Right lobe of liver (tissue), 6 donors: ENCODE data around the gene DUSP16. TPM values are rescaled to one million over a fixed set of nuclear protein-coding genes. Genes with fewer than 3 reads are reported as not detected.

Source experiments
- ATAC-seq, 4 donors: fragments of 200-7000 bp; cut with Tn5 transposase; one replicate each; pipeline ENCODE4 v1.9.1; 2020; ENCODE audit warnings: mild to moderate bottlenecking in 4 of 4, moderate library complexity in 4 of 4
- DNase-seq, 3 donors: peaks; one replicate each; pipeline ENCODE4 v3.0.0-alpha.2; 2020
- H3K27ac ChIP-seq, 3 donors: fragments of 200-600 bp; one replicate each; pipeline ENCODE4 v1.8.0; 2022
- H3K27me3 ChIP-seq, 2 donors: fragments of 200-600 bp; one replicate each; pipeline ENCODE4 v1.8.0; 2022
- H3K36me3 ChIP-seq, 4 donors: fragments of 200-600 bp; sonication (generic) in 1 of 4; one replicate each; pipeline versions ENCODE4 v1.5.1 to v1.8.0; 2017 to 2022; ENCODE audit warnings: control low read depth in 1 of 4
- H3K4me1 ChIP-seq, 4 donors: fragments of 200-600 bp; sonication (generic) in 1 of 4; one replicate each; pipeline versions ENCODE4 v1.5.1 to v1.8.0; 2017 to 2022; ENCODE audit warnings: control low read depth in 1 of 4
- H3K4me3 ChIP-seq, 3 donors: fragments of 200-600 bp; one replicate each; pipeline ENCODE4 v1.8.0; 2022
- H3K9me3 ChIP-seq, 4 donors: fragments of 200-600 bp; sonication (generic) in 1 of 4; one replicate each; pipeline versions ENCODE4 v1.5.1 to v1.8.0; 2017 to 2022; ENCODE audit warnings: control low read depth in 1 of 4
- CTCF ChIP-seq, 4 donors: fragments of 200-600 bp in 3 of 4; fragments of 450-650 bp in 1 of 4; IDR thresholded peaks; one replicate each; pipeline versions ENCODE4 v1.5.1 to v1.8.0; 2016 to 2022; ENCODE audit warnings: antibody characterized with exemption in 4 of 4, mild to moderate bottlenecking in 2 of 4
- POLR2A ChIP-seq: fragments of 450-650 bp; IDR thresholded peaks from one replicate; pipeline ENCODE4 v1.6.1; 2017; ENCODE audit warnings: antibody characterized with exemption, mild to moderate bottlenecking
- WGBS: methylation state at CpG from one replicate; pipeline ENCODE4 v1.1.6; 2018; ENCODE audit warnings: low coverage, low lambda C conversion rate; ENCODE audit not compliant: insufficient coverage; ENCODE audit errors: missing lambda C conversion rate; 5-methylcytosine and 5-hydroxymethylcytosine counted together
- intact Hi-C, 2 donors: fragments of 100-400 bp; cut with DNase I; formaldehyde crosslinking; loops; one replicate each; pipeline versions ENCODE4 v1.11.2 to v1.14.1; 2022
- total RNA-seq, 6 experiments: library from RNA; depleted of rRNA in 2 of 6; stranded (reverse); fragments of >200 nt in 2 of 6; fragmentation: NEBNext Ultra II Directional in 3 of 6; extraction: Animal tissue kit (Norgen Biotek cat#: 25700) in 3 of 6; gene quantifications; one replicate each; pipeline versions ENCODE4 v1.1.0 to v1.2.4, GENCODE V29; 2016 to 2023
- donor health status: DM: no; HTN: yes; CAD: no.
- donor health status: DM: no; HTN: no; CAD: no.
- donor health status: DM: no; HTN: no; CAD: no.
- donor health status: DM: no; HTN: yes; CAD: no.
- donor health status: DM: no; HTN: yes; CAD: no.

Gene DUSP16
- total RNA-seq, 6 experiments from 2014 or later: 41.9 to 74.2 (median 48.4) TPM

DNA sequence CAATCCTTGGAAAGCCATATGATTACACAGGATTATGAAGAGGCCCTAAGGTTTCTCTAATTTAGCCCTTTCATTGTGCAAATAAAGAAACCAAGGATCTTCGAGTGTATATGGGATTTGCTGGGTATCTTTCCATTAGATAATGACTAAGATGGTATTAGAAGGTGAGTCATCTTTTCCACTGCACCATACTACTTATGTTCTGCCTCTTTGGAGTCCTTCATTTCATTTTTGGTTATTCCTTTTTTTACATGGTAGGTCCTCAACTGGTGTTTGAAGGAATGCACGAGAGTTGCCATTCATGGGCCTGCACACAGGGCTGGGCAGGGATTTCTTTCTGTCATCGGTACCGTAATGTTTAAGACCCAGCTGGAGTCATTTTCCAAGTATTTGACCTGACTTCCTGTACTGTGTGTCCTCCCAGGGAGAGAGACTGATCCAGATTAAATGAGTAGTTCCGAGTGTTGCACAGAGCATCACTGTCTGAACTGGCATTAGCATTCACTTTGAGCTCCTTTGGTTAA is 120.1 kb downstream of the DUSP16 start:
- peak in 1 of 4 donors; percentile 11 for ATAC-seq
- Histone ChIP-seq H3K27ac (peak overlapping the region; percentile 70 to 89 (median 83)), H3K27me3 (no peaks in the 10 kb centered on the region), H3K9me3 (no peaks in the 10 kb centered on the region), H3K36me3 (no peaks in the 10 kb centered on the region), H3K4me1 (peaks cover 0 to 65% (median 23%) of the 10 kb centered on the region in 4 donors), H3K4me3 (no peak overlapping the region)
- no peak for DNase-seq
- TF ChIP-seq POLR2A (no peak), CTCF (IDR thresholded peaks at IDR 0.05) (no peak)
- intact Hi-C loops: no loop called here
- WGBS: 50% methylated on average over 5 of the region's 5 CpGs

- peak overlapping the region; percentile 70 to 89 (median 83) for H3K27ac ChIP-seq
- no peak for ATAC-seq
- no peak for DNase-seq
Measured at GRCh38 chr12:12441843-12442461, 120.7 kb downstream of the DUSP16 start.

GRCh38 chr12:12441429-12441807 is 121.2 kb downstream of the DUSP16 start:
- Histone ChIP-seq H3K27ac (peak overlapping the region; percentile 70 to 89 (median 83)), H3K4me3 (no peak overlapping the region), H3K36me3 (no peaks in the 10 kb centered on the region), H3K27me3 (no peaks in the 10 kb centered on the region), H3K4me1 (peaks cover 0 to 65% (median 23%) of the 10 kb centered on the region in 4 donors), H3K9me3 (no peaks in the 10 kb centered on the region)
- TF ChIP-seq POLR2A: no peak
- intact Hi-C loops: no loop called here
- DNase-seq (no peak), ATAC-seq (no peak)
- WGBS: 83% methylated on average over 1 of the region's 2 CpGs

More at GRCh38 chr12:12441843-12442461, 120.7 kb downstream of the DUSP16 start:
- WGBS: 44% methylated on average over 2 of the region's 4 CpGs
- peak; percentile 14 for TF ChIP-seq POLR2A
- TF ChIP-seq CTCF (IDR thresholded peaks at IDR 0.05): no peak
- intact Hi-C loops: no loop called here
- no peaks in the 10 kb centered on the region for H3K9me3 ChIP-seq
- H3K4me3 ChIP-seq: no peak overlapping the region
- peaks cover 0 to 65% (median 23%) of the 10 kb centered on the region in 4 donors for H3K4me1 ChIP-seq
- no peaks in the 10 kb centered on the region for H3K36me3 ChIP-seq
- H3K27me3 ChIP-seq: no peaks in the 10 kb centered on the region

DNA sequence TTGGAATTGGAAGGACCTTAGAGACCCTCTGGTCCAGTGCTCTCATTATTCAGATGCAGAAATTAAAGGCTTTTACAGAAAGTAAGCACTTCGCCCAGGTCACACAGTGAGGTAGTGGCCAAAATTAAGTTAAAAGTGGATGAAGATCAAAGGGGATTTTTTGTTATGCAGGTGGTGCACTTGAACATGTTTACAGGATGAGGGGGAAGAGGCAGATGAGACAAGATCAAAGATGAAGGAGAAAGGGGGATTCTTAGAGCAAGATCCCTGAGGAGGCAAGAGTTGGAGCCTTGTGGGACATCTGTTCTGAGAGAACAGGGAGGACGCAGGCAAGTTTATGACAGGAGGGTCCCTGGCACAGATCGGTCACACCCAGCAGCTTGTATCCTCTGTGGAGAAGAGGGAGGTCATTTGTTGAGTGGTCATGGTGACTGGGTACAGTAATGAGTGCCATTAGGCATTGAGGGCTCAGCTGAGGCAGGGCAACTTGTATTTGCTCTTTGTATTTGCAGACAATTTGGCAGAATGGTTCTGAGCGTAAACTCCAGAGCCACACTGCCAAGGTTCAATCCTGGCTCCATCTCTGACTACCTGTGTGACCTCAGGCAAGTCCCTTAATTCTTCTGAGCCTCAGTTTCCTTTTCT is 121.8 kb downstream of the DUSP16 start:
- H3K27ac ChIP-seq: peak overlapping the region; percentile 70 to 89 (median 83)
- no peaks in the 10 kb centered on the region for H3K27me3 ChIP-seq
- H3K4me3 ChIP-seq: no peak overlapping the region
- peak; percentile 17 to 67 (median 42) for ATAC-seq
- no peaks in the 10 kb centered on the region for H3K9me3 ChIP-seq
- peak in 1 of 3 donors; percentile 65 for DNase-seq
- 74% methylated on average over 4 of the region's 4 CpGs for WGBS
- TF ChIP-seq POLR2A (no peak), CTCF (IDR thresholded peaks at IDR 0.05) (no peak)
- H3K4me1 ChIP-seq: peaks cover 0 to 65% (median 23%) of the 10 kb centered on the region in 4 donors
- H3K36me3 ChIP-seq: no peaks in the 10 kb centered on the region
- intact Hi-C loops: no loop called here

- DNase-seq (peak; percentile 72 to 83 (median 79)), ATAC-seq (peak; percentile 76 to 90 (median 84))
- H3K9me3 ChIP-seq: no peaks in the 10 kb centered on the region
- H3K4me3 ChIP-seq: no peak overlapping the region
- H3K27me3 ChIP-seq: no peaks in the 10 kb centered on the region
- no peaks in the 10 kb centered on the region for H3K36me3 ChIP-seq
- WGBS: 18% methylated on average over 6 of the region's 6 CpGs
- intact Hi-C loops: no loop called here
- H3K27ac ChIP-seq: peak overlapping the region; percentile 75 to 89 (median 83)
- H3K4me1 ChIP-seq: peaks cover 0 to 58% (median 20%) of the 10 kb centered on the region in 4 donors
- TF ChIP-seq POLR2A (peak; percentile 51), CTCF (IDR thresholded peaks at IDR 0.05) (no peak)
Measured at GRCh38 chr12:12439636-12440035, 123.0 kb downstream of the DUSP16 start.
